Osteocyte (in vitro differentiated cells): ENCODE measurements around the gene SCG5. TPM values are rescaled to one million over a fixed set of nuclear protein-coding genes. Genes with fewer than 3 reads are reported as not detected.

Source experiments
- DNase-seq: peaks from one replicate; pipeline ENCODE4 v3.0.0; 2021; ENCODE audit warnings: mixed read lengths; ENCODE audit not compliant: unreplicated experiment; ENCODE audit errors: extremely low spot score
- H3K27ac Mint-ChIP-seq: one replicate; pipeline ENCODE4 v1.8.0; 2021; ENCODE audit warnings: mild to moderate bottlenecking, mixed read lengths; ENCODE audit not compliant: unreplicated experiment
- H3K27me3 Mint-ChIP-seq: one replicate; pipeline ENCODE4 v1.8.0; 2021; ENCODE audit warnings: mixed read lengths; ENCODE audit not compliant: unreplicated experiment
- H3K36me3 Mint-ChIP-seq: one replicate; pipeline ENCODE4 v1.8.0; 2021; ENCODE audit warnings: mixed read lengths; ENCODE audit not compliant: unreplicated experiment
- H3K4me1 Mint-ChIP-seq: one replicate; pipeline ENCODE4 v1.8.0; 2021; ENCODE audit warnings: mixed read lengths; ENCODE audit not compliant: unreplicated experiment
- H3K4me3 Mint-ChIP-seq: one replicate; pipeline ENCODE4 v1.8.0; 2021; ENCODE audit warnings: mild to moderate bottlenecking, moderate library complexity, mixed read lengths; ENCODE audit not compliant: unreplicated experiment
- H3K9me3 Mint-ChIP-seq: one replicate; pipeline ENCODE4 v1.8.0; 2021; ENCODE audit warnings: mixed read lengths; ENCODE audit not compliant: unreplicated experiment
- CTCF ChIP-seq: fragments of 200-600 bp; sonication (generic); IDR thresholded peaks from 2 replicates; pipeline ENCODE4 v1.5.0; 2021; ENCODE audit warnings: antibody characterized with exemption, mild to moderate bottlenecking, moderate library complexity
- total RNA-seq: library from RNA; stranded (reverse); gene quantifications from 2 replicates; pipeline ENCODE4 v1.2.1, GENCODE V29; 2021

The SCG5 gene
- total RNA-seq, 1 donor from 2014 or later: 0.54 TPM

GRCh38 chr15:32671339-32672325, 30.1 kb downstream of the SCG5 start:
- Mint-ChIP-seq H3K36me3 (no peaks in the 10 kb centered on the region), H3K27ac (no peak overlapping the region), H3K27me3 (no peaks in the 10 kb centered on the region), H3K4me3 (no peak overlapping the region), H3K9me3 (no peaks in the 10 kb centered on the region), H3K4me1 (peaks cover 34% of the 10 kb centered on the region)
- no peak for DNase-seq
- no peak for TF ChIP-seq CTCF

- Mint-ChIP-seq H3K4me3 (no peak overlapping the region), H3K27ac (no peak overlapping the region), H3K36me3 (no peaks in the 10 kb centered on the region), H3K4me1 (peaks cover 34% of the 10 kb centered on the region), H3K27me3 (no peaks in the 10 kb centered on the region), H3K9me3 (no peaks in the 10 kb centered on the region)
- no peak for TF ChIP-seq CTCF
- DNase-seq: no peak
Measured at GRCh38 chr15:32674681-32675080, 33.2 kb downstream of the SCG5 start.

- Mint-ChIP-seq H3K9me3 (no peaks in the 10 kb centered on the region), H3K4me1 (peaks cover 26% of the 10 kb centered on the region), H3K4me3 (no peak overlapping the region), H3K27ac (no peak overlapping the region), H3K36me3 (no peaks in the 10 kb centered on the region), H3K27me3 (no peaks in the 10 kb centered on the region)
- TF ChIP-seq CTCF: no peak
- DNase-seq: no peak
Measured at GRCh38 chr15:32675466-32675865, 34.0 kb downstream of the SCG5 start.

GRCh38 chr15:32676169-32676568, 34.7 kb downstream of the SCG5 start:
- Mint-ChIP-seq H3K9me3 (no peaks in the 10 kb centered on the region), H3K36me3 (no peaks in the 10 kb centered on the region), H3K4me1 (peaks cover 19% of the 10 kb centered on the region), H3K4me3 (no peak overlapping the region), H3K27ac (no peak overlapping the region), H3K27me3 (no peaks in the 10 kb centered on the region)
- no peak for TF ChIP-seq CTCF
- DNase-seq: no peak

- H3K4me3 Mint-ChIP-seq: peak overlapping the region; percentile 33
- peak overlapping the region; percentile 77 for H3K27ac Mint-ChIP-seq
- H3K4me1 Mint-ChIP-seq: peaks cover 17% of the 10 kb centered on the region
- no peaks in the 10 kb centered on the region for H3K27me3 Mint-ChIP-seq
- no peak for TF ChIP-seq CTCF
- no peak for DNase-seq
- no peaks in the 10 kb centered on the region for H3K9me3 Mint-ChIP-seq
- H3K36me3 Mint-ChIP-seq: no peaks in the 10 kb centered on the region
Measured at GRCh38 chr15:32677238-32677750, 35.8 kb downstream of the SCG5 start.
